ENCODE data around the gene TXNDC11. TPM values are rescaled to one million over a fixed set of nuclear protein-coding genes. Genes with fewer than 3 reads are reported as not detected.

The TXNDC11 gene
- total RNA-seq, 4 donors from 2014 or later: 27.7 to 47.8 (median 40.0) TPM

DNA sequence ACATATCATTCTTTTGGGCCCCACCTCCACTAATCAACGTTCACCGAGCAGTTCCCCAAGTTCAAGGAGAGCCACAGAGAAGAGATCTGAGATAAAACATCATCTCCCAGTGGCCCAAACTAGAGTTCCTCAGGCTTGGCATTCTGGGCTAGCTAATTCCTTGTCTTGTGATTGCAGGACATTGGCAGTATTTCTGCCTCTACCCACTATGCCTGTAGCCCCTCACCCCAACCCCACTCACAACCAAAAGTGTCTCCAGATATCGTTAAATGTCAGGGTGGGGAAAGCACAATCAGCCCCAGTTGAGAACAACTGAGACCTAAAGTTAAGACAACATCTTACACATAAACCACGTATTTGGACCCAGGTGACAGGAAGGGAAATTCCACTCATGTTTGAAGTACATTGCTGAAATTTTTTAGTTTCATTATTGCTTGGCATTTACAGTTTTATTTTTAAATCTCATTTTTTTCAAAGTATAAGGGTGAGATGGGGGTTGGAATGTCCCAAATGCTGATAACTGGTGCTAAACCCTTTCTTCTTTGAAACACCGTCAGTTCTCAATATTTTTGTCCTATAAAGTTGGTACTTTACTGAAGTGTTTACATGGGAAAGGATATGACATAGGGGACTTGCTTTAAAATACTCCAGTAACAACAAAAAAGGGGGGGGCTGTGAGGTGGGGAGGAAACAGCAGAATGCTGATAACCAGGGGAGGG, 40.8 kb upstream of the TXNDC11 start:
- no peak for DNase-seq (ENCODE audit: low spot score in 2 of 2)
- TF ChIP-seq POLR2A (IDR thresholded peaks at IDR 0.05) (no peak), CTCF (IDR thresholded peaks at IDR 0.05) (no peak)
- intact Hi-C loops (cut with DNase I; ENCODE audit: low total_unique reads): no loop called here
- 10 to 14% methylated on average over 5 of the region's 5 CpGs for WGBS, 2 donors
- H3K4me3 ChIP-seq (ENCODE audit: low read depth, poor library complexity, severe bottlenecking): no peak overlapping the region

DNA sequence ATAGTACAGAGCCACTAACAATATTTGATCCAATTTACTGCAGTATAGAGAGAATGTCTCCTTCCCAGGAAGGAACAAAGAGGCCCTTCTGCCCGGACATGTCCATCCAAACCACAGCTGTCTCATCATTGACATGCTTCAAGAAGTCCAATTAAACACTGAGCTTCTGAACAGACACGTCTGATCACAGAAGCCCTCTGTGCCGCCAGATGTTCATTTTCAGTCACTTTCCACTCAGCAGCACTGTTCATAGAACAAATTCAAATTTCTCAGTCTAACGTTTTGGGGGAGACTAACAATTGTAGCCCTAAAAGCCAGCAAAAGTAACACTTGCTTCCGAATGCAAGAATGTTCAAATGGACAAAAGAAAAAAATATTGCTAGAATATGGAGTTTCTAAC, 39.1 kb upstream of the TXNDC11 start:
- intact Hi-C loops (cut with DNase I; ENCODE audit: low total_unique reads): no loop called here
- no peak overlapping the region for H3K4me3 ChIP-seq (ENCODE audit: low read depth, poor library complexity, severe bottlenecking)
- no peak for DNase-seq (ENCODE audit: low spot score in 2 of 2)
- WGBS, 2 donors: 36 to 44% methylated on average over 5 of the region's 5 CpGs
- no peak for TF ChIP-seq CTCF (IDR thresholded peaks at IDR 0.05)
- no peak for TF ChIP-seq POLR2A (IDR thresholded peaks at IDR 0.05)

DNA sequence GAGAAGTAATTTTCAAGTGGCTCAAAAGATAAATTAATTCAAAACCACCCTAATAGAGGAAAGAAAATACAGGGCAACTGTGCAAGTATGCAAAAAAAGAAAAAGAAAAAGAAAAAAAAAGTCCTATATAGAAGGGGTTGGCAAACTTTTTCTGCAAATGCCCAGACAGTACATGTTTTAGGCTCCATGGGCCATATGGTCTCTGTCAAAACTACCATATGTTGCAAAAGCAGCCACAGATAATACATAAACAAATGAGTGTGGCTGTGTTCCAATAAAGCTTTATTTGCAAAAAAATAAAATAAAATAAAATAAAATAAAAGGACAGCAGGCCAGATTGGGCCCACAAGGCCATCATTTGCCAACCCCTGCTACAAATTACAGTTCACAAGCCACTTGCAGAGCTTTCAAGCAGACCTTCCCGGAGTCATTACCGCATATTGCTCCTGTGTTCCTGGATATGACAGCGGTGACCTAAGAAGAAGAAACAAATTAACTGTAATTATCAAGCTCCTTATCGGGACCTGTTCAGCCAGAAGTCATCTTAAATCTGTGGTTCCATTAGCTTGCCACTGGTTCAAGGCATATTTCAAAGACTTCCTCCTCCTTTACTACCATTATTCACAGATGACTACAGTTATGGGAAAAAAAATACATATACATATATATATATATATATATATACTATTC, 38.5 kb upstream of the TXNDC11 start:
- intact Hi-C loops (cut with DNase I; ENCODE audit: low total_unique reads): no loop called here
- no peak overlapping the region for H3K4me3 ChIP-seq (ENCODE audit: low read depth, poor library complexity, severe bottlenecking)
- WGBS, 2 donors: 71 to 78% methylated on average over 4 of the region's 4 CpGs
- no peak for DNase-seq (ENCODE audit: low spot score in 2 of 2)
- TF ChIP-seq POLR2A (IDR thresholded peaks at IDR 0.05) (no peak), CTCF (IDR thresholded peaks at IDR 0.05) (no peak)

DNA sequence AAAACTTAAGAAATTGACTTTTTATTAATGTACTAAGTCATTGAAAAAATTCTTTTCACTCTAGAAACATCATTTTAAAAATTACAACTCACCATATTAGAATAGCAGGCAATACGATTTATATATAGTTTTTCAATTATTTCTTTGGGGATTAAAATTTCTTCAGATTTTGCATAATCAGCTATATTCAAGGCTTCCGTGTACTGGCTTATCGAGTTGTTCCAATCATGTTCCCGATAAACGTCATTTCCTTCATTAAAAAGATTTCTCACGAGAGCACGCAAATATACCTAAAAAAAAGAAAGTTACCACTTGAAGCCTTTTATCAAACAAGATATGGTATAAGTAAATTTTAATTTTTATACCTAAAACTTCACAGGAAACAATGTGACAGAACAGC, 36.4 kb upstream of the TXNDC11 start:
- TF ChIP-seq POLR2A (IDR thresholded peaks at IDR 0.05) (no peak), CTCF (IDR thresholded peaks at IDR 0.05) (no peak)
- no peak for DNase-seq (ENCODE audit: low spot score in 2 of 2)
- no peak overlapping the region for H3K4me3 ChIP-seq (ENCODE audit: low read depth, poor library complexity, severe bottlenecking)
- WGBS, 2 donors: 97% methylated on average over 7 of the region's 7 CpGs
- intact Hi-C loops (cut with DNase I; ENCODE audit: low total_unique reads): no loop called here

GRCh38 chr16:11774065-11774626, 31.5 kb upstream of the TXNDC11 start:
- WGBS, 2 donors: 83 to 90% methylated on average over 3 of the region's 3 CpGs
- no peak for DNase-seq (ENCODE audit: low spot score in 2 of 2)
- intact Hi-C loops (cut with DNase I; ENCODE audit: low total_unique reads): no loop called here
- no peak overlapping the region for H3K4me3 ChIP-seq (ENCODE audit: low read depth, poor library complexity, severe bottlenecking)
- TF ChIP-seq CTCF (IDR thresholded peaks at IDR 0.05) (no peak), POLR2A (IDR thresholded peaks at IDR 0.05) (no peak)

Data from lower leg skin (tissue), 4 donors.